Mesothelial cell of epicardium (in vitro differentiated cells): ENCODE results near the gene STK36. TPM values are rescaled to one million over a fixed set of nuclear protein-coding genes. Genes with fewer than 3 reads are reported as not detected.

Source experiments
- DNase-seq, 2 experiments: peaks; one replicate each; pipeline ENCODE4 v3.0.0; 2021; ENCODE audit warnings: low spot score in 2 of 2; ENCODE audit not compliant: unreplicated experiment in 2 of 2
- H3K27ac Mint-ChIP-seq: 2 replicates; pipeline ENCODE4 v1.8.0; 2021; ENCODE audit warnings: mixed read lengths
- H3K27me3 Mint-ChIP-seq: 2 replicates; pipeline ENCODE4 v1.8.0; 2021; ENCODE audit warnings: low read depth, mixed read lengths
- H3K36me3 Mint-ChIP-seq: 2 replicates; pipeline ENCODE4 v1.8.0; 2021; ENCODE audit warnings: mixed read lengths
- H3K4me1 Mint-ChIP-seq: 2 replicates; pipeline ENCODE4 v1.8.0; 2021; ENCODE audit warnings: mixed read lengths
- H3K4me3 Mint-ChIP-seq: 2 replicates; pipeline ENCODE4 v1.8.0; 2021; ENCODE audit warnings: mild to moderate bottlenecking, moderate library complexity, mixed read lengths
- H3K9me3 Mint-ChIP-seq: 2 replicates; pipeline ENCODE4 v1.8.0; 2021; ENCODE audit warnings: mixed read lengths
- CTCF ChIP-seq: fragments of 200-600 bp; sonication (generic); IDR thresholded peaks from one replicate; pipeline ENCODE4 v1.5.0; 2021; ENCODE audit warnings: antibody characterized with exemption; ENCODE audit not compliant: unreplicated experiment
- total RNA-seq: library from RNA; stranded (reverse); gene quantifications from 3 replicates; pipeline ENCODE4 v1.2.1, GENCODE V29; 2021

The STK36 gene
- total RNA-seq, 1 donor from 2014 or later, result 115 TPM

DNA sequence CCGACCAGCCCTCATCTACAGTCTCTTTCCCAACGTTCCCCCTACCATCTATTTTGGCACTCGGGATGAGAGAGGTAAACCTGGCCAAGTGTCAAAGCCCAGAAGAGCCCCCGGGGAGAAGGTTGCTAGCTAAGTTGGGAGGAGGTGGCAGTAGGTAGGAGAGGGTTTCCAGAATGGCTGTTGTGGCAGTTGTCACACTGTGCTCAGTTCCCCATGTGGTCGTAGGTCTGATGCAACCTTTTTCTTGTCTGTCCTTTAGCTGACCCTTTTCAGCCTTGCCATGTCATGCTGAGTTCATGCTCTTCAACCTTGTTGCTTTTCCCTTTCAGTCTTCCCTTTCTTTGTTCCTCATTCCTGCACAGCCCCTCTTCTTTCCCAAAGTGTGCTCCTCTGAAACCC is 73.3 kb downstream of the STK36 start:
- H3K4me3 Mint-ChIP-seq, result no peak overlapping the region
- H3K9me3 Mint-ChIP-seq, result peaks cover 3% of the 10 kb centered on the region
- no peaks in the 10 kb centered on the region for H3K27me3 Mint-ChIP-seq
- no peak for DNase-seq
- no peak for TF ChIP-seq CTCF
- peaks cover 58% of the 10 kb centered on the region for H3K36me3 Mint-ChIP-seq
- H3K4me1 Mint-ChIP-seq, result peaks cover 8% of the 10 kb centered on the region
- peak overlapping the region; percentile 35 for H3K27ac Mint-ChIP-seq

- DNase-seq, result no peak
- Mint-ChIP-seq H3K4me3 (no peak overlapping the region), H3K4me1 (peaks cover 8% of the 10 kb centered on the region), H3K27ac (peak overlapping the region; percentile 51), H3K9me3 (peaks cover 3% of the 10 kb centered on the region), H3K27me3 (no peaks in the 10 kb centered on the region), H3K36me3 (peaks cover 58% of the 10 kb centered on the region)
- no peak for TF ChIP-seq CTCF
Measured at GRCh38 chr2:218745559-218746469, 73.9 kb downstream of the STK36 start.

- no peak overlapping the region for H3K4me3 Mint-ChIP-seq
- H3K36me3 Mint-ChIP-seq, result peaks cover 58% of the 10 kb centered on the region
- H3K27me3 Mint-ChIP-seq, result no peaks in the 10 kb centered on the region
- peaks cover 3% of the 10 kb centered on the region for H3K9me3 Mint-ChIP-seq
- DNase-seq, result no peak
- TF ChIP-seq CTCF, result no peak
- H3K4me1 Mint-ChIP-seq, result peaks cover 8% of the 10 kb centered on the region
- H3K27ac Mint-ChIP-seq, result no peak overlapping the region
Measured at GRCh38 chr2:218746470-218746795, 74.5 kb downstream of the STK36 start.

DNA sequence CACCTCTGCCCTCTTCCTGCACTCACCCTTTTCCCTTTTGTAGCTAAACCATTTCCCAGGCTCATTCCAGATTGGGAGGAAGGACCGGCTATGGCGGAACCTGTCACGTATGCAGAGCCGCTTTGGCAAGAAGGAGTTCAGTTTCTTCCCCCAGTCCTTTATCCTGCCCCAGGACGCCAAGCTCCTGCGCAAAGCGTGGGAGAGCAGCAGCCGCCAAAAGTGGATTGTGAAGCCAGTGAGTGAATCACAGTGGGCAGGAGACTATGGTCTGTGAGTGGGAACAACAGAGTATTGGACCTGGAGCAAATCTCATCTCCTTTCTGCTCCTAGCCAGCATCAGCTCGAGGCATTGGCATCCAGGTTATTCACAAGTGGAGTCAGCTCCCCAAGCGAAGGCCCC is 75.1 kb downstream of the STK36 start:
- DNase-seq, result no peak
- no peak overlapping the region for H3K27ac Mint-ChIP-seq
- peaks cover 3% of the 10 kb centered on the region for H3K9me3 Mint-ChIP-seq
- TF ChIP-seq CTCF, result no peak
- no peaks in the 10 kb centered on the region for H3K27me3 Mint-ChIP-seq
- H3K36me3 Mint-ChIP-seq, result peaks cover 58% of the 10 kb centered on the region
- H3K4me3 Mint-ChIP-seq, result no peak overlapping the region
- H3K4me1 Mint-ChIP-seq, result peaks cover 8% of the 10 kb centered on the region

GRCh38 chr2:218748741-218749441 is 77.0 kb downstream of the STK36 start:
- Mint-ChIP-seq H3K27me3 (no peaks in the 10 kb centered on the region), H3K4me1 (peaks cover 8% of the 10 kb centered on the region), H3K4me3 (no peak overlapping the region), H3K36me3 (peaks cover 62% of the 10 kb centered on the region), H3K9me3 (no peaks in the 10 kb centered on the region), H3K27ac (no peak overlapping the region)
- no peak for DNase-seq
- no peak for TF ChIP-seq CTCF

Other genes with a start within 250 kb of the STK36 start
- 17.8 to 20.0 TPM (median 19.4 TPM) in 3 replicates for gene USP37, start 103.7 kb upstream of the STK36 start, total RNA-seq
- gene CNOT9, start 103.2 kb upstream of the STK36 start, total RNA-seq, result 54.5 to 57.4 TPM (median 57.0 TPM) in 3 replicates
- 1.0 to 1.5 TPM (median 1.3 TPM) in 3 replicates for gene PLCD4, start 64.2 kb upstream of the STK36 start, total RNA-seq
- 31.4 to 34.1 TPM (median 32.9 TPM) in 3 replicates for gene ZNF142, start 12.5 kb upstream of the STK36 start, total RNA-seq
- 36.0 to 39.4 TPM (median 37.8 TPM) in 3 replicates for gene BCS1L, start 12.4 kb upstream of the STK36 start, total RNA-seq
- 21.6 to 26.5 TPM (median 21.8 TPM) in 3 replicates for gene RNF25, start 84 bp upstream of the STK36 start, total RNA-seq
- gene TTLL4, start 38.7 kb downstream of the STK36 start, total RNA-seq, result 54.8 to 65.5 TPM (median 61.8 TPM) in 3 replicates
- gene CYP27A1, start 110.1 kb downstream of the STK36 start, total RNA-seq, result 15.6 to 16.8 TPM (median 16.6 TPM) in 3 replicates
- gene PRKAG3, start 159.7 kb downstream of the STK36 start, total RNA-seq, result 2.8 to 3.6 TPM (median 2.9 TPM) in 3 replicates
- 106 to 118 TPM (median 115 TPM) in 3 replicates for gene WNT6, start 187.7 kb downstream of the STK36 start, total RNA-seq
- 50.7 to 53.2 TPM (median 51.8 TPM) in 3 replicates for gene WNT10A, start 208.8 kb downstream of the STK36 start, total RNA-seq